NCI-H128 (cell line): ENCODE results near the gene GRM2.
"Not testable (repeated sequence)": the region's sequence is repeated elsewhere in the genome, so short reads cannot be mapped to it uniquely, and the experiment has no call there.

Experiments
- DNase-seq: peaks from one replicate; lab custom pipeline; 2025; ENCODE audit not compliant: unreplicated experiment; lab: John Stamatoyannopoulos, UW

The GRM2 gene

GRCh38 chr3:51721062-51721745, 14.3 kb downstream of the GRM2 start:
- DNase-seq: no peak

DNA sequence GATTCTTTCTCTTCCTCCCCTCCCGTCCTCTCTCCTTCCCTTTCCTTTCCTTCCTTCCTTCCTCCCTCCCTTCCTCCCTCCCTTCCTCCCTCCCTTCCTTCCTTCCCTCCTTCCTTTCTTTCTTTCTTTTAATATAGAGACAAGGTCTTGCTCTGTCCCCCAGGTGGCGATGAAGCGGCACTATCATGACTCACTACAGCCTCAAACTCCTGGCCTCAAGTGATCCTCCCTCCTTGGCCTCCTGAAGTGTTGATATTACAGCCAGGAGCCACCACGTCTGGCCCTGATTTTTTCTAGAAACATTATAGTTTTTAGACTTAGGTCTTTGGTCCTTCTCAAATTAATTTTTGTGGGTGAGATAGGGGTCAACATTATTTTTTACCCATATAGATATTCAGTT, 15.5 kb downstream of the GRM2 start:
- no peak for DNase-seq

DNA sequence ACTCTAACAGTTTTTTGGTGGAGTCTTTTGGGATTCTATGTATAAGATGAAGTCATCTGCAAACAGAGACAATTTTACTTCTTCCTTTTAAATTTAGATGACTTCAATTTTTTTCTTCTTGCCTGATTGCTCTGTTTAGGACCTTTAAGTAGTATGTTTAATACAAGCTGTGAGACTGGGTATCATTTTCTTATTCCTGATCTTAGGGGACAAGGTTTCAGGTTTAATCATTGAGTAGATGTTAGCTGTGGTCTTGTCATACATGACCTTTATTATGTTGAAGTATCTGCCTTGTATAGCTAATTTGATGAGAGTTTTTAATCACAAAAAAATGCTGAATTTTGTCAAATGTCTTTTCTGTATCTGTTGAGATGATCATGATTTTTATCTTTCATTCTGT, 20.6 kb downstream of the GRM2 start:
- DNase-seq: no peak

GRCh38 chr3:51729042-51729633, 22.3 kb downstream of the GRM2 start:
- no peak for DNase-seq

GRCh38 chr3:51733859-51734571, 27.1 kb downstream of the GRM2 start:
- no peak for DNase-seq

GRCh38 chr3:51734572-51734907, 27.7 kb downstream of the GRM2 start:
- no peak for DNase-seq

- no peak for DNase-seq
Observed at GRCh38 chr3:51735039-51735438, 28.2 kb downstream of the GRM2 start.

DNA sequence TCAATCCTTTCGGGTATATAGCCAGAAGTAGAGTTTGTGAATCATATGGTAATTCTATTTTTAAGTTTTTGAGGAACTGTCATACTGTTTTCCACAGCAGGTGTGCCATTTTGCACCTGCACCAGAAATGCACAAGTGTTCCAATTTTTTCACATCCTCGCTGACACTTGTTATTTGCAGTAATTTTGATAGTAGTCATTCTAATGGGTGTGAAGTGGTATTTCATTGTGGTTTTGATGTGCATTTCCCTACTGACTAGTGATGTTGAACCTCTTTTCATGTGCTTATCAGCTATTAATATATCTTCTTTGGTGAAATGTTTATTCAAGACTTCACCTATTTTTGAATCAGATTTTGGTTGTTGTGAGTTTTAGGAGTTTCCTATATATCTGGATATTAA, 29.1 kb downstream of the GRM2 start:
- DNase-seq: no peak

DNA sequence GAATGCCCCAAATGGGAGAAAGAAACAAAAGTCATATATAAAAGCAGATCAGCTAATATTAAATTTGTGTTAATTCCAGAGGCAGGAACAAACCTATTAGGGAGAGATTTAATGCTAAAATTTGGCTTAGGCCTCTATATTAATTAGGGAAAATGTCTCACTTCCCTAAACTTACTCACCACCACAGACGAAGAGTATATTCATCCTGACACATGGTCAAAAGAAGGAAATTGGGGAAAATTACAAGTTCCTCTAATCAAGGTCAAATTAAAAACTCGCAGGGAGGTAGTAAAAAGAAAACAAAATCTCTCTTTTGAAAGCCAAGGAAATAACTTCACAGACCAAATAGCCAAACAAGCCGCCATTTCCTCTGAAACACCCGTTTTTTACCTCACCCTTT, 32.2 kb downstream of the GRM2 start:
- DNase-seq: no peak

DNA sequence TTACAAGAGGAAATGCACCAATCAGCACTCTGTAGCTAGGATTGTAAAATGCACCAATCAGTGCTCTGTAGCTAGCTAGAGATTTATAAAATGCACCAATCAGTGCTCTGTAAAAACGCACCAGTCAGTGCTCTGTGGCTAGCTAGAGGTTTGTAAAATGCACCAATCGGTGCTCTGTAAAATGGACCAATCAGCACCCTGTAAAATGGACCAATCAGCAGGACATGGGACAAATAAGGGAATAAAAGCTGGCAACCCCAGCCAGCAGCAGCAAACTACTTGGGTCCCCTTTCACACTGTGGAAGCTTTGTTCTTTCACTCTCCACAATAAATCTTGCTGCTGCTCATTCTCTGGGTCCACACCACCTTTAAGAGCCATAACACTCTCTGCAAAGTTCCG, 35.5 kb downstream of the GRM2 start:
- not testable (repeated sequence) for DNase-seq

DNA sequence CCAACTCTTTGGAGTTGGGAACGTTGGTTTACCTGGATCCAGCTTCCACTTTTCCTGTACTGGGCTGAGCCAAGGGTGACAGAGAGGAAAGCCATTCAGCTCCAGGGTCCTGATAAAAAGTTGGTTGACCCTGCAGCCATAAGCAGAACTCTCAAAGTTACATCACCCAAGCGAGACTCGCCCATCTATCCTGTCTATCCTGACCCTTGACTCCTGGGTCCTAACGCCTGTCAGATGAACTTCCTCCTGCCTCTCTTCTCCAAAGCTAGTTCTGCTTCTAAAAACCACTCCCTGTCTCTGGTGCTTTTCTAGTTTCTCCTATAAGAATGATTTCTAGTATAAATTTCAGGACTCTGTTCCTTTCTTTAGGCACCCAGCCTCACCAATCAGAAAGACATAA, 36.1 kb downstream of the GRM2 start:
- DNase-seq: not testable (repeated sequence)

GRCh38 chr3:51747840-51748239, 41.0 kb downstream of the GRM2 start:
- DNase-seq: no peak

- no peak for DNase-seq
Observed at GRCh38 chr3:51748327-51748726, 41.5 kb downstream of the GRM2 start.

DNA sequence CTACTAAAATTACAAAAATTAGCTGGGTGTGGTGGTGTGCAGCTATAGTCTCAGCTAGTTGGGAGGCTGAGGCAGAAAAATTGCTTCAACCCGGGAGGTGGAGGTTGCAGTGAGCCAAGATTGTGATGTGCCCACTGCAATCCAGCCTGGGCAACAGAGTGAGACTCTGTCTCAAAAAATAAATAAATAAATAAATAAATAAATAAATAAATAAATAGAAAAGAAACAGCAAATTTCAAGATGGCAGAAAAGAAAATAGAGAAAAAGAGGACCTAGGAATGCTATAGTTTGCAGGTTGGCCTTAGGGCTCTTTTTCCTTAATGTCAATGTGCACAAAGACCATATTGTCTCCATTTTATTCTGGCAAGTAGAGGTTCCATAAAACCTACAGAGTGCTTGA, 44.0 kb downstream of the GRM2 start:
- no peak for DNase-seq

DNA sequence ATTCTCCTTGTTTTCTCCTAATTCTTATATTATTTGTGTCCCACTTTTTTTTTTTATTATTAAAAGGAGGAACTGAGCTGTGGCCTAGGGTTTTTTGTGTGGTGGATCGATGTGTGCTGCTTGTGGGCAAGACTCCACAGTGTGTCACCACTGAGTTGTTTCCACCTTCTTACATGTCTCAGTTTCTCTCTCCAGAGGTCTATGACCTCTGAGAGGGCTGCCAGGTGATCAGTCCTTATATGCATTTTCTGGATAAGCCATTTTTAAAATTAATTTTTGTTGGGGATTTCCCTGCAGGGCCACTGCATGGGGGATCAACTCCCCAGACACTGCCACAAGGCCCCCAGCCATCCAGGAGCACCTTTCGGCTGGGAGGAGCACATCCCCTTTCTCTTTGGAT, 44.4 kb downstream of the GRM2 start:
- no peak for DNase-seq

DNA sequence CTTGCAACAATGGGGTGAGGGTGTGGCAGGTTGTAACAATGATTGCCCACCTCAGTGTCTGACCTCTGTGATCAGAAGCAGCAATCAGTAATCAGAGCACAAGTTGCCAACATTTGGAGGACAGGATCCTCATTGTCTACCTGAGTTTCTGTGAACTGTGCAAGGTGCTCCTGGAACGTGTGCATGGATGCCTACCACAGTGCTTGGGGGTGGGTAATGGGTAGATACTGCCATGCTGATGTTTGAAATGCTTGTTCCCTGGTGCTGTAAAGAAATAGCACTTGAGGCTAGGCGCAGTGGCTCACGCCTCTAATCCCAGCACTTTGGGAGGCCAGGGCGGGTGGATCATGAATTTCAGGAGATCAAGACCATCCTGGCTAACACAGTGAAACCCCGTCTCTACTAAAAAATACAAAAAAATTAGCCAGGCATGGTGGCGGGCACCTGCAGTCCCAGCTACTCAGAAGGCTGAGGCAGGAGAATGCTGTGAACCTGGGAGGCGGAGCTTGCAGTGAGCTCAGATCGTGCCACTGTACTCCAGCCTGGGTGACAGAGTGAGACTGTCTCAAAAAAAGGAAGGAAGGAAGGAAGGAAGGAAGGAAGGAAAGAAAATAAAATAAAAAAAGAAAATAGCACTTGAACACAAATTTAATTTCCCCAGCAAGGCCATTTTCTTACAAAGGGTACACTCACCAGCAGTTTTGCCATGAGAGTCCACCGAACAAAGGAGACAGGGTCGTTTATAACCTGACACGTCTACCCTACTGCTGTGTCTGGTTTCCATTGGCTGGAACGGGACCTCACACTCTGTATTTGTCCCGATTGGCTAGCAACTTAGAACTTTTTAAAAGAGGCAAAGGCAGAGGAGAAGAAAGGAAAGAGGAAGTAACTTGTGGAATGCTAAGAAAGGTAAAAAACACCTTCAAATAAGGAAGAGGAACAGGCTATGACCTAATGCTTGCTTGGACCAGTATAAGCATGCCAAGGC, 47.2 kb downstream of the GRM2 start:
- DNase-seq: not testable (repeated sequence)

DNA sequence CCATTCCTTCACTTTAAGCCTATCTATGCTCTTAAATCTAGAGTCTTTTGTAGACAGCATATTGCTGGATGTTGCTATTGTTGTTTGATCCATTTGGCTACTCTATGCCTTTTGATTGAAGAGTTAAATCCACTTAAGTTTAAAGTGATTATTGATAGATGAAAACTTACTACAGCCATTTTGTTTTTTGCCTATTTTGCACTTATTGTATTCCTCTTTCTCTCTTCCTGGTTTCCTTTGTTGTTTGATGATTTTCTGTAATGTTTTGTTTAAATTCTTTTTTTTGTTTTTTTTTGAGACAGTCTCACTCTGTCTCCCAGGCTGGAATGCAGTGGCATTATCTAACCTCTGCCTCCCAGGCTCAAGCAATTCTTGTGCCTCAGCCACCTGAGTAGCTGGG, 52.3 kb downstream of the GRM2 start:
- no peak for DNase-seq
